Epithelial cell of esophagus (primary cell): ENCODE results near the gene SLAMF9.

Experiments used
- DNase-seq: peaks from one replicate; pipeline ENCODE4 v3.0.0; 2010; ENCODE audit warnings: low read depth
- H3K4me3 ChIP-seq: 2 replicates; pipeline ENCODE4 v1.5.1; 2011; ENCODE audit warnings: mild to moderate bottlenecking, low read length, control low read depth
- TF ChIP-seq, protein P1 (sequence below): IDR thresholded peaks from 2 replicates; pipeline ENCODE4 v1.5.1; 2011; ENCODE audit warnings: low read depth, mild to moderate bottlenecking, low read length, control low read depth, inconsistent platforms; ENCODE audit not compliant: insufficient read depth; ENCODE audit errors: missing control alignments

Gene SLAMF9

DNA sequence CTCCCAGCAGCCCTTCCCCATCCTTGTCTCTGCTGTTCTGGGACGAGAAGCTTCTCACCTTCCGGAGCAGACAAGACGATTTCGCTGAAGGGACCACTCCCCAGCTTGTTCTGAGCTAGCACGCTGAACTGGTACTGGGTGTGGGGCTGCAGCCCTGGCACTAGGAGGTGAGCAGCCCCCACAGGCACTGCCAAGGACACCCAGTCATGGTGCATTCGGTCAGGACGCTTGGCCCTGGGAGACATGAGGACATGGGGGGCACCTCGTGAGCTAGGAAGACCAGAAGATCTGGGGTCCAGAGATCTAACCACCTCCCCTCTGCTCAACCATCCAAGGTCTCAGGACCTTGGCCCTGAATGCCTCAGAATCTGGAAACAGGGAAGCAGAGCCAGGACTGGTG is 23.4 kb downstream of the SLAMF9 start:
- TF ChIP-seq, protein P1, sequence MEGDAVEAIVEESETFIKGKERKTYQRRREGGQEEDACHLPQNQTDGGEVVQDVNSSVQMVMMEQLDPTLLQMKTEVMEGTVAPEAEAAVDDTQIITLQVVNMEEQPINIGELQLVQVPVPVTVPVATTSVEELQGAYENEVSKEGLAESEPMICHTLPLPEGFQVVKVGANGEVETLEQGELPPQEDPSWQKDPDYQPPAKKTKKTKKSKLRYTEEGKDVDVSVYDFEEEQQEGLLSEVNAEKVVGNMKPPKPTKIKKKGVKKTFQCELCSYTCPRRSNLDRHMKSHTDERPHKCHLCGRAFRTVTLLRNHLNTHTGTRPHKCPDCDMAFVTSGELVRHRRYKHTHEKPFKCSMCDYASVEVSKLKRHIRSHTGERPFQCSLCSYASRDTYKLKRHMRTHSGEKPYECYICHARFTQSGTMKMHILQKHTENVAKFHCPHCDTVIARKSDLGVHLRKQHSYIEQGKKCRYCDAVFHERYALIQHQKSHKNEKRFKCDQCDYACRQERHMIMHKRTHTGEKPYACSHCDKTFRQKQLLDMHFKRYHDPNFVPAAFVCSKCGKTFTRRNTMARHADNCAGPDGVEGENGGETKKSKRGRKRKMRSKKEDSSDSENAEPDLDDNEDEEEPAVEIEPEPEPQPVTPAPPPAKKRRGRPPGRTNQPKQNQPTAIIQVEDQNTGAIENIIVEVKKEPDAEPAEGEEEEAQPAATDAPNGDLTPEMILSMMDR = no peak
- DNase-seq = no peak

DNA sequence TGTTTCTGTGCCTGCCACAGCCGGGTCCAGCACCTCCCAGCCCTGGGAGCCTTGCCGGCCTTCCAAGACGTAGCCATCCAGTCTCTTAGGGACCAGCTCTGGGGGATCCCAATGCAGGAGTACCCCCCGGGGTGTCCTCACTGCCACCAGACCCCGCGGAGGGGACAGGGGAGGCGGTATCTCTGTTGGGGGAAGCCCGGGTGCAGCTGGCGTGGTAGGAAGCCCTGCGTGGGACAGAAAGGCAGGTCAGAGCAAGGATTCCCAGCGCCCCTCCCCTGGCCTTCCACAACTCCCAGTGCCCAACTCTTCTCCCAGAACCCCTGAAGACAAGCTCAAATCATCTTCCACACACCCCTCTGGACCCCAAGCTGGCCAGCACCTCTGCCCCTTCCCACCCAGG is 23.8 kb downstream of the SLAMF9 start:
- DNase-seq = no peak
- TF ChIP-seq, protein P1 = no peak
- H3K4me3 ChIP-seq = no peak overlapping the region

More for the DNA sequence above, 23.4 kb downstream of the SLAMF9 start:
- no peak overlapping the region for H3K4me3 ChIP-seq

DNA sequence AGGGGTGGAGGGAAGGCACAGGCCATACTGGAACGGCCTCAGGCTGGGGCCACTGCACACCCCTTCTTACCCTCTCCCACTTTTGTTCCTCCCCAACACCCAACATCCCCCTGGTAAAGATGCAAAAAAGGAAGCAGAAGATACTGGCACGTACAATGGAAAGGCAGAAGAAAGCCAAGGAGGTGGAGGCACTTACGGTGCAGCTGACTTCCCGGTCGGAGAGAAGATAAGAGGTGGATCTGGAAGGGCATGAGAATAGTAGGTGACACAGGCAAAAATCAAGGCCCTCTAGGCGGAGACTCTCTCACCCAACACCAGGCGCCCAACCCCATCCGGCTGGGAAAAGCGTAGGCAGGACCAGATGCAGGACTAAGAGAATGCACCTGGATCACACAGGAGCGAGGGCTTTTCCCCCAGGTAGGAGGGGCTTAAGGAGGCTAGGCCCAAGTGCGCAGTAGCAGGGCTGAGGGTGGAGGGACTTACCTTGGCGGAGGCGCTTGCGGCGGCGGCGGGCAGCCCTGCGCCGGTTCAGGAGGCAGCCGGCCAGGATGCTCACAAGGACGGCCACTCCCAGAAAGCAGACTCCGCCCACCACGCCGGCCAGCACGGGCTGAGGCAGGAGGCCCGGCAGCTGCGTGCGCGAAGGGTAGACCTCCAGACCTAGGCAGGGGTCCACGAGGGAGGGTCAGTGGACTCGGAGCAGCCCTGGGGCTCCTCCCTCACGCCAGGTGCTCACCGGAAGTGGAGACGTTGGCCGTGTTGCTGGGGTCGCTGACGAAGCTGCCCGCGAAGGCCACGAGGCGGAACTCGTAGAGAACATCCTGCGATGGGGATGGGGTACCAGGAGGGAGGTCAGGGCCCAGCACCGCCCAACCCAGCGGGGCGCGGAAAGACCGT is 24.6 kb downstream of the SLAMF9 start:
- H3K4me3 ChIP-seq = no peak overlapping the region
- peak; percentile 81 for DNase-seq
- TF ChIP-seq, protein P1 = no peak

DNA sequence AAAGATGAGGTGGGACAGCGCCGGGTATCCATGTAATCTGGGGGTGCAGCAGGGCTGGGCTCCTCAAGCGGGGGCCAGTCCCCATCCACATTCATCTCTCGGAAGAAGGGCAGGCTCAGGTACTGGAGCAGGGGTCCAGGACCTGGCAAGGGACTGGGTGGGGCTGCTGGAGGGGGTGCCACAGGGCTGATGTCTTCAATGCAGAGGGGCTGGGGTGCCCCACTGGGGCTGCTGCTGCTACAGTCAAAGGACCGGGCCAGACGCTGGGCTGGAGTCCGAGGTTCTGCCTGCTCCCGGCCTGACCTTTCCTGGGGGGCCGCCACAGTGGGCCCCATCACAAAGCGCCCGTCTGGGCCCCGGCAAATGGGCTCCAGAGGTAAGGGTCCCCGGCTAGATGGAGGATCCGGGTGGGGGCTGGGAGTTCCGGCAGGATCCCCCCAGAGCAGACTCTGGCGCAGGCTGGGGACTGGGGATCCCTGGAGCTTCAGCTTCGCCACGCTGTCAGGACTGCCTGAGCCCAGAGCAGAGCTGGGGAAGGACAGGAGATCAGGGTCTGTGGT is 25.5 kb downstream of the SLAMF9 start:
- no peak for DNase-seq
- no peak overlapping the region for H3K4me3 ChIP-seq
- TF ChIP-seq, protein P1 = no peak

DNA sequence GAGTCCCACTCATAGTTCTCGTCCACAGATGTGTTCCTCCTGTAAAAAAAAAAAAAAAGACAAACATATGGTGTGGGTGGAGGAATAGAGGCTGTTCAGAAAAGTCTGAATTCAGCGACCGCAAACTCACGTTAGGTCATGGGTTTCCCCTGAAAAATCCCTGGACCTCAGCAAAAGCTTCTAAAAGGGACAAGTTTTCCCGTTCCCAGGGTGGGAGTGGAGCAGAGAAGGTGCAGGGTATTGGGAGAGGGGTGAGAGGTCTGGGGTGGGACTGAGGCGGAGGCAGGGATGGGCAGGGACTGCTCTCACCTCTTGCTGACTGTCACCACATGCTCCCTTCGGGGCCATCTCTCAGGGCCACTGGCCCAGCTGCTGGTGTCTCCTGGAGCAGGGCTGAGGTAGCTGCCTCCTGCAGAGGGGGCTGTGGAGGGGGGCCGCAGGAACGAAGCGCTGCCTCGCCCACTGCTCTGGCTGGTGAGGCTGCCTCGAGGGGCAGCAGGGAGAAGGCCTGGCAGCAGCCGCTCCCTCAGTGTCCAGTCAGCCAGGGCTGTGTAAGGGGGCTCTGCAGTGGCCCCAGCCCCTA is 26.1 kb downstream of the SLAMF9 start:
- TF ChIP-seq, protein P1 = no peak
- no peak for DNase-seq
- H3K4me3 ChIP-seq = no peak overlapping the region

DNA sequence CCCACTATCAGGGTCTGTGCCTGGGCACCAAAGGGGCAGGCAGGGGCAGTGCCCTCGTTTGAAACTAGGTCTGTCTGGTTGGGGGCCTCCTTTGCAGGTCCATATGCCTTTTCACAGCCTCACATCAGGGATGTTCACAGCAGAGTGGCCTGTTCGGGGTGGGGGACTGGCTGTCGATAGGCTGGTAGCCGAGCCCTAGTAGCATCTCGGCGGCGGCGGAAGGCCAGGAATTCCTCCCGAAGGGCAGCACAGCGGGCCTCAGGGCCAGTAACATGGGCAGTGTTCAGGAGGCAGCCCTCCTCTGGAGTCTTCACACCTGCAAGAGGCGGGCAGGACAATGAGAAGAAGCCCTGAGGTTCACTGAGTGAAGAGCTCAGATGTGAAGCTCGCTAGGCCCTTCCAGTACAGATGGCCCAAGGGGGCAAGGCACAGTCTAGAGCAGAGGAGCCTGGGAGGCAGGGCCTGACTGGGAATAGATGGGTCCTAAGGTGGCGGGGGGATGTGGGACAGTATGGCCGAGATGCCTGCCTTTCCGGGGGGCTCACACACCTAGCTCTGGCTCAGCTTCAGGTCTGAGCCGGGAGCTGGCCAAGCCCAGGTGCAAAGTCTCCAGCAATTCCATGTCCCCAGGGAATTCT is 26.7 kb downstream of the SLAMF9 start:
- no peak for DNase-seq
- H3K4me3 ChIP-seq = no peak overlapping the region
- TF ChIP-seq, protein P1 = no peak
